GM20000 (cell line): ENCODE data around the gene ARHGAP21.

Experiments
- DNase-seq: peaks from one replicate; pipeline ENCODE4 v3.0.0; 2012; ENCODE audit warnings: low spot score
- CTCF ChIP-seq: IDR thresholded peaks from 2 replicates; pipeline ENCODE4 v1.5.1; 2012; ENCODE audit warnings: mild to moderate bottlenecking, control low read depth; ENCODE audit errors: extremely low read depth, missing control alignments

Gene ARHGAP21

GRCh38 chr10:24713086-24713485 is 10.6 kb downstream of the ARHGAP21 start:
- DNase-seq, result no peak
- TF ChIP-seq CTCF, result no peak

GRCh38 chr10:24711465-24711864 is 12.2 kb downstream of the ARHGAP21 start:
- DNase-seq, result no peak

DNA sequence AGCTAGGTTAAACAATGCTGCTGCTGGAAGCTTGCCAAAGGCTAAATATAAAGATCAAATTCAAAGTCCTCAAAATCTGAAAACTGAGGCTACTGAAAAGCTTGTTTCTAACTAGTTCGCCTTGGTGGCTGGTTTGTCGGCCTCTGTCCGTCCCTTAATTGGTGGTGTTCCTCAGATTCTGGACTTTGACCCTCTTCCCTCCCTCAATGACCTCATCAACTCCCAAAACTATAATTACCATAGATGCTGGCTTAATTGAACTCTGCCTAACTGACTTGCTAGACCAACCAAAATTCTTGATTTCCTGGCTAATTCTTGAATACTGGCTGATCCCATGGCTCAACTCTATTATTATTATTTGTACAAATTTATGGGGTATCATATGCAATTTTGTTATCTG is 15.6 kb downstream of the ARHGAP21 start:
- DNase-seq, result no peak
- no peak for TF ChIP-seq CTCF

More at GRCh38 chr10:24711465-24711864, 12.2 kb downstream of the ARHGAP21 start:
- TF ChIP-seq CTCF, result no peak

DNA sequence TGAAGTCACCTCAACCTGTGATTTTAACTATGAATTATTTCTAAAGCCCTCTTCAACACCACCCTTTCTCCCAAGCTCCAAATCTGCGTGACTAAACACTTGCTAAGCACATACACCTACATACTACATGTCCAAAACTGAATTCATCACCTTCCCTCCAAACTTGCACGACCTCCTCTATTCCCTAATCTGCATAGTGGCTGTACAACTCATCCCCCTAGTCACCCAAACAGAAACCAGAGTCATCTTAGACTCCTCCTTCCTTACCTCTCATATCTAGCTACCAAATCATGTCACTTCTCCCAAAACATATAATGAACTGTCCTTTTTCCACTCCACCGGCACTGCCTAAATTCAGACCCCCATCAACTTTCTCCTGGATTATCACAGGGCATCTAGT is 16.2 kb downstream of the ARHGAP21 start:
- peak; percentile 20 for DNase-seq
- TF ChIP-seq CTCF, result no peak

DNA sequence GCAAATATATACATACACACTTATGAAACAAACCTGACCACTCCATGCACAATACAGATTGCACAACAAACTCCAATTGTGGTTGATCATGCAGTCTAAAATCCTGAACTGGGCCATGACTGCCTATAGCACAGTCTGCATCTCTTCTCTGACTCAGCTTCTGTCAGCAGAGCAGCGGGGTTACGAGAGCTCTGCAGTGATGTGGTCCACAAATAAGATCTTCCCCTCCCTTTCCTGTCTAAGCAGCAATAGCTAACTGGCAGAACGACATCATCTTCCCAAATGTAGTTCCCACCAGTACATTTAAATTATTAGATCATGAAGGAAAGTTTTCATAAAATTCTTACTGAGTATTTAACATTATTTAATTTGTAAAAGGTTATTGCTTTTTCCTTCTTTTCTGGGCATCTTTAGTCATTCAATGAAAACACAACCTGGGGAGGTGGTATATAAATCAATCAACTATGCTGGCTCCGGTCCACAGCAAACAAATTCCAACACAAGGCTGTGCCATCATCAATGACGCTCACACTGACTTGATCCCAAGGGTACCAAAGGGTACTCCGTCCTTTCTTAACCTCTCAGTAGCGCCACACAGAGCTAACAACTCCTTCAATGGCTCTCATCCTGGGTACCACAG is 17.1 kb downstream of the ARHGAP21 start:
- no peak for TF ChIP-seq CTCF
- no peak for DNase-seq

GRCh38 chr10:24703700-24704099 is 20.0 kb downstream of the ARHGAP21 start:
- no peak for TF ChIP-seq CTCF
- DNase-seq, result no peak

- peak; percentile 29 for DNase-seq
- TF ChIP-seq CTCF, result no peak
These were observed 22.2 kb downstream of the ARHGAP21 start for GRCh38 chr10:24701447-24701846.
